Measurements from ENCODE around the gene CCDC87.
"Not testable (repeated sequence)": the region's sequence is repeated elsewhere in the genome, so short reads cannot be mapped to it uniquely, and the experiment has no call there.

The CCDC87 gene

GRCh38 chr11:66592457-66593302 is at the start of gene CCDC87, which contains the start of gene CCS:
CCDC87 (minus strand) TSS chr11:66593063; CDS start chr11:66593015, 48 bp downstream.
CCS (plus strand) TSS chr11:66593185; CDS start chr11:66593262, 77 bp downstream.
- H3K4me3 ChIP-seq (ENCODE audit: low read depth, low read length) = peak within 1 kb of the TSS; percentile 83
- DNase-seq (ENCODE audit: low read depth) = peak; percentile 80

GRCh38 chr11:66641834-66642233 is 49.0 kb upstream of the CCDC87 start:
- no peak for DNase-seq (ENCODE audit: low read depth)
- peak overlapping the region; percentile 91 for H3K4me3 ChIP-seq (ENCODE audit: low read depth, low read length)

- DNase-seq (ENCODE audit: low read depth) = not testable (repeated sequence)
- H3K4me3 ChIP-seq (ENCODE audit: low read depth, low read length) = peak overlapping the region; percentile 91
These were observed 47.0 kb upstream of the CCDC87 start for GRCh38 chr11:66639814-66640340.

DNA sequence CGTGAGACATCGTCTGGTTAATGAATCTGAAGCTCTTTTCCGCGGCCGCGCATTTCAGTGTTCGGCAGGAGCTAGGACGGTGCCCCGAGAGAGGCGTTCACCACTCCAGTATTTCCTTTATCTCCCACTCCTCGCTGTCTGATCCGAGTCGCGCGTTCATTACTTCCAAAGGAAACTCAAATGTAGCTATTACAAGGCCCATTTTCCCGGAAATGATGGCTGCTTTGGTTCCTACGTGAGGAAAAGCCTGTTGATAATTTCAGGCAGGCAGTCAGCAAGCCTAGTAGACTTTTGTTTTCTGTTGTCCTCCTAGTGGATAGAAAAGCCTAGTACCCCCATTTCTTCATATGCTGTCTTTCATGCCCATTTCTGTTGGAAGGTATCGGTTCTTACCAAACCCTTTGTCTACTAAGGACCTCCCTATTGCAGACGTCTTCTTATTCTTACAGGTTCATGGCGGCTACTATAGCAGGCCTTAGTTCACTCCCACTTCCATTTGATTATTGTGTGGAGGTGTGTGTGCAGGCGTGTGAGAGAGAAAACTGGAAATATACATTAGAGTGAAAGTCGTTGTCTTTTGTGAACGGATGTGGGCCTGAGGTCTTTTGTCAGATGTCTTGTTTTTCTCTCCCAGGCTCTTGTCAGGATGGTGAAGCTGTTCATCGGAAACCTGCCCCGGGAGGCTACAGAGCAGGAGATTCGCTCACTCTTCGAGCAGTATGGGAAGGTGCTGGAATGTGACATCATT is 46.4 kb upstream of the CCDC87 start:
- peak overlapping the region; percentile 91 for H3K4me3 ChIP-seq (ENCODE audit: low read depth, low read length)
- no peak for DNase-seq (ENCODE audit: low read depth)

DNA sequence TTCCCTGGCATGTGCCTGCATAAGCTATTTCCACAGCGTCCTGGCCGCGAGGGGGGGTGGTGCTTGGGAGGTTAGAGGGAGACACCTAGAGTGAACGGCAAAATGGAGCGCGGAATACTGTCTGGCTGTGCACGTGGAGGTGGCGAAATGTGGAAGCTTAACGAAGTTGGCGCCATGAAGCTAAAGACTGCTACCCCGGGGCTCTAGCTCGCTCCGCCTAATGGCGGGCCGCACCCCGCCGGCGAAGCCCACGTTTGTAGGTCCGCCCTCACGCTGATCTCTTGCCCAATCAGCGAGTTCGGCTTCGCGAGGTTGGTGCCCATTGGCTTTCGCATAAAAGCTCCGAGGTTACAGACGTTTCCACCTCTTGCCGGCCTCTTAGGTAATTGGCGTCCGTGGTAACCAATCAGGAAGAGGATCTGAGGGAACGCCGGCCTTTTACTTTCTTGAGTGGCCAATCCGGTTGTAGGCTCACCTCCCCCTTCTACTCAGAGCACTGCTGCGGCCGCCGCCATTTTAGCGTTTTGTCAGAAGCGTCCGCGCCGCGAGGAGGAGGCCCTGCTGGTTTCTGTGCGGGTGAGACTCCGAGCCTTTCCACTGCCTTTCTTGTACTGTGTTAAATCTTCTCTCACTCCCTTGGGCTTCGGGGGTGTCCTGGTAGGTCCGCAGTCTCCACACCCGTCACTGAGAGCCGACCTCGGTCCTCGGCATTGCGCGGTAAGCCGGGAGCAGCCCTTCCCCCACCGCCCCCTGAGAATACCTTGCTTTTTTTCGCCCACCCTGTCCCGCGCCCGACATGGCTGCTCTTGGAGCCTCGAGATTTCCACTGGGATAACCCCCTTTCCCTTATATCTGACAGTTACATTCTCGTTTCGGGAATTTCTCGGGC is 45.6 kb upstream of the CCDC87 start, which contains the start of gene RBM4:
RBM4 (plus strand) TSS at position 527 of the 889 bp plus-strand sequence. CDS start 1,009 bp downstream, outside the sequence.
- peak; percentile 99 for DNase-seq (ENCODE audit: low read depth)
- peak within 1 kb of the TSS; percentile 91 for H3K4me3 ChIP-seq (ENCODE audit: low read depth, low read length)

DNA sequence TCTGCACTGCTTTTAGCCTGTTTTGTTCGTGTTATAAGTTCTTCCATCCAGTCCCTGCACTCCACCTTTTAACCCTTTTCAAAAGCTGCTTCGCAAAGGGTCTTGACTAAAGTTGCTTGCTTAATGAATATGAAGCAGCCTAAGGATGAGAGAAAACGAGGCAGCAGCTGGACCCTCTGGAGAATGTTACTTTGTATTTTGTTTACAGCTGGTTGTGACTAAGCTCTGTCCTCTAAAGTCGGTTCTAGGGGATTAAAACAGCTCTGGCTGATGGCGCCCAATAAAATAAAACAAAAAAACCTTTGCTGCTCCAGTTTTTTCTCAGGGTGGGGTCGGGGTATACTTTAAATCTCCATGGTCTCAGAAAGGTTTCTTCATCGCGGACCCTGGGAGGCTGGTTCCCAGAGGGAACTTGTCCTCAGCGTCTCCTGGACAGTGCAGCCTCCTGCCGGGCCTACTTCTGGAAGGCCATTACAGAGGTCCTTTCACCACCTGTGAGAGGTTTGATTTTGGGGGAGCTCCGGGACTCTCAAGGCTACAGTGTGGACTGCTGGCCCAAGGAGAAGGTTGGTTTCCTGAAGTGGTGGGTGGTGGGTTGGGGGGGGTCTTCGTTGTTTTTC is 44.8 kb upstream of the CCDC87 start:
- peak overlapping the region; percentile 46 for H3K4me3 ChIP-seq (ENCODE audit: low read depth, low read length)
- DNase-seq (ENCODE audit: low read depth) = no peak

DNA sequence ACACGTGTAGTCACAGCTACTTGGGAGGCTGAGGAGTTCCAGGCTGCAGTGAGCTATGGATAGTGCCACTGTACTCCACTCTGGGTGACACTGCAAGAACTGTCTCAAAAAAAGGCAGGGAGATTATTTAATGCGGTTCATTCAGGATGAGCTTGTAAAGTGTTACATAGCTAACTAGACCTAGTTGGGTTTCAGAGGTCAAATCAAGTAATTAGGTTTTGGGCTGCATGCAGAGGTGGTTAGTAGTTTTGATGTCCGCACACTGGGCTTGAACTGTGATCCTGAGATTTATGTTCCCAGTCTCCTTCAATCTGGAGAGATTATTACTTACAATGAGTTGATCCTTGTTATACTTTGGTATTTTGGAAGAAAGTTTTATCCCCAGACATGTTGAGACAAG is 43.5 kb upstream of the CCDC87 start:
- DNase-seq (ENCODE audit: low read depth) = no peak
- H3K4me3 ChIP-seq (ENCODE audit: low read depth, low read length) = no peak overlapping the region

GRCh38 chr11:66632952-66633351 is 40.1 kb upstream of the CCDC87 start:
- no peak for DNase-seq (ENCODE audit: low read depth)
- H3K4me3 ChIP-seq (ENCODE audit: low read depth, low read length) = no peak overlapping the region

- DNase-seq (ENCODE audit: low read depth) = no peak
- no peak overlapping the region for H3K4me3 ChIP-seq (ENCODE audit: low read depth, low read length)
These were observed 39.0 kb upstream of the CCDC87 start for GRCh38 chr11:66631883-66632282.

GRCh38 chr11:66629356-66629755 is 36.5 kb upstream of the CCDC87 start:
- no peak overlapping the region for H3K4me3 ChIP-seq (ENCODE audit: low read depth, low read length)
- DNase-seq (ENCODE audit: low read depth) = no peak

GRCh38 chr11:66628061-66628603 is 35.3 kb upstream of the CCDC87 start:
- DNase-seq (ENCODE audit: low read depth) = no peak
- H3K4me3 ChIP-seq (ENCODE audit: low read depth, low read length) = no peak overlapping the region

DNA sequence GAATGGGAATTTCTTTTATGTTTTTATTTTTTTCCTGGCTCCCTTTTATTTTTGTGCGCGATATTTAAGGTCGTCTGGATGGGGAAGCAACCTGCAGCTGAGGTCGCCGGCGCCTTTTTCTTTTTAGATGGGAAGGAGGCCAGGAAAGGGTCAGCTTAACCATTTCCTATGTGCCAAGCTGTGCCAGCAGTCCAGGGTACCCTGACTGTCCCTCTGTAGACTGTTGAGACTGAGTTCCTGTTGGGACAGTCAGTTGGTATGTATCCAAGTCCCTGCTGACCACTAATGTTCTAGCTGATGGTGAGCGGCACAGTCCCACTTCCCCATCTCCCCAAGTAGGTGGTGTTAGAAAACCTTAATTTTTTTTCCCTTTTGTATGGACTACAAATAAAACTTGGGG is 34.1 kb upstream of the CCDC87 start:
- no peak overlapping the region for H3K4me3 ChIP-seq (ENCODE audit: low read depth, low read length)
- no peak for DNase-seq (ENCODE audit: low read depth)

- H3K4me3 ChIP-seq (ENCODE audit: low read depth, low read length) = no peak overlapping the region
- DNase-seq (ENCODE audit: low read depth) = no peak
These were observed 33.5 kb upstream of the CCDC87 start for GRCh38 chr11:66626382-66626781.

- DNase-seq (ENCODE audit: low read depth) = no peak
- H3K4me3 ChIP-seq (ENCODE audit: low read depth, low read length) = no peak overlapping the region
These were observed 32.9 kb upstream of the CCDC87 start for GRCh38 chr11:66625752-66626149.

GRCh38 chr11:66625041-66625751 is 32.3 kb upstream of the CCDC87 start:
- no peak for DNase-seq (ENCODE audit: low read depth)
- no peak overlapping the region for H3K4me3 ChIP-seq (ENCODE audit: low read depth, low read length)

DNA sequence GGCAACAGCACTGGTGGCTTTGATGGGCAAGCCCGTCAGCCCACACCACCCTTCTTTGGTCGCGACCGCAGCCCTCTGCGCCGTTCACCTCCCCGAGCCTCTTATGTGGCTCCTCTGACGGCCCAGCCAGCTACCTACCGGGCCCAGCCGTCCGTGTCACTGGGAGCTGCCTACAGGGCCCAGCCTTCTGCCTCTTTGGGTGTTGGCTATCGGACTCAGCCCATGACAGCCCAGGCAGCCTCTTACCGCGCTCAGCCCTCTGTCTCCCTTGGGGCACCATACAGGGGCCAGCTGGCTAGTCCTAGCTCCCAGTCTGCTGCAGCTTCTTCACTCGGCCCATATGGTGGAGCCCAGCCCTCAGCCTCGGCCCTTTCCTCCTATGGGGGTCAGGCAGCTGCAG is 31.6 kb upstream of the CCDC87 start:
- H3K4me3 ChIP-seq (ENCODE audit: low read depth, low read length) = no peak overlapping the region
- DNase-seq (ENCODE audit: low read depth) = no peak

GRCh38 chr11:66619080-66619554 is 26.3 kb upstream of the CCDC87 start:
- DNase-seq (ENCODE audit: low read depth) = no peak
- H3K4me3 ChIP-seq (ENCODE audit: low read depth, low read length) = peak overlapping the region; percentile 94

Data from skeletal muscle cell (primary cell).